Right lobe of liver (tissue), 4 donors: ENCODE results near the gene CAPN2.

Source experiments
- CTCF ChIP-seq, 4 donors: fragments of 200-600 bp in 3 of 4; fragments of 450-650 bp in 1 of 4; IDR thresholded peaks; one replicate each; pipeline versions ENCODE4 v1.5.1 to v1.8.0; 2016 to 2022; ENCODE audit warnings: antibody characterized with exemption in 4 of 4, mild to moderate bottlenecking in 2 of 4
- POLR2A ChIP-seq: fragments of 450-650 bp; IDR thresholded peaks from one replicate; pipeline ENCODE4 v1.6.1; 2017; ENCODE audit warnings: antibody characterized with exemption, mild to moderate bottlenecking
- donor health status: DM: no; HTN: no; CAD: no.
- donor health status: DM: no; HTN: no; CAD: no.
- donor health status: DM: no; HTN: yes; CAD: no.

- TF ChIP-seq CTCF (IDR thresholded peaks at IDR 0.05) (no peak), POLR2A (no peak)
Measured at GRCh38 chr1:223783676-223784075, 71.3 kb downstream of the CAPN2 start.
